ENCODE results near the gene SPRED2. TPM values are rescaled to one million over a fixed set of nuclear protein-coding genes. Genes with fewer than 3 reads are reported as not detected.

SPRED2 gene
- total RNA-seq, 1 experiment from 2014 or later: 20.2 TPM

GRCh38 chr2:65366595-65367125, 65.7 kb downstream of the SPRED2 start:
- DNase-seq (ENCODE audit: low read depth): peak; percentile 98

- DNase-seq (ENCODE audit: low read depth): no peak
These were observed 67.2 kb downstream of the SPRED2 start for GRCh38 chr2:65364986-65365733.

- DNase-seq (ENCODE audit: low read depth): no peak
These were observed 68.3 kb downstream of the SPRED2 start for GRCh38 chr2:65363879-65364666.

GRCh38 chr2:65361623-65362022, 70.8 kb downstream of the SPRED2 start:
- peak; percentile 62 for DNase-seq (ENCODE audit: low read depth)

GRCh38 chr2:65360441-65360840, 72.0 kb downstream of the SPRED2 start:
- DNase-seq (ENCODE audit: low read depth): no peak

- DNase-seq (ENCODE audit: low read depth): peak; percentile 62
These were observed 73.6 kb downstream of the SPRED2 start for GRCh38 chr2:65358678-65359400.

- no peak for DNase-seq (ENCODE audit: low read depth)
These were observed 74.5 kb downstream of the SPRED2 start for GRCh38 chr2:65357959-65358294.

GRCh38 chr2:65357095-65357958, 75.1 kb downstream of the SPRED2 start:
- DNase-seq (ENCODE audit: low read depth): no peak

GRCh38 chr2:65355186-65355831, 77.1 kb downstream of the SPRED2 start:
- DNase-seq (ENCODE audit: low read depth): peak; percentile 25

GRCh38 chr2:65354773-65355172, 77.6 kb downstream of the SPRED2 start:
- no peak for DNase-seq (ENCODE audit: low read depth)

- no peak for DNase-seq (ENCODE audit: low read depth)
These were observed 78.5 kb downstream of the SPRED2 start for GRCh38 chr2:65353927-65354326.

- DNase-seq (ENCODE audit: low read depth): no peak
These were observed 79.4 kb downstream of the SPRED2 start for GRCh38 chr2:65353046-65353445.

GRCh38 chr2:65351948-65352595, 80.3 kb downstream of the SPRED2 start:
- no peak for DNase-seq (ENCODE audit: low read depth)

GRCh38 chr2:65351234-65351947, 81.0 kb downstream of the SPRED2 start:
- peak; percentile 49 for DNase-seq (ENCODE audit: low read depth)

- peak; percentile 6 for DNase-seq (ENCODE audit: low read depth)
These were observed 81.7 kb downstream of the SPRED2 start for GRCh38 chr2:65350651-65351056.

- peak; percentile 81 for DNase-seq (ENCODE audit: low read depth)
These were observed 82.5 kb downstream of the SPRED2 start for GRCh38 chr2:65349863-65350262.

GRCh38 chr2:65347913-65348312, 84.5 kb downstream of the SPRED2 start:
- DNase-seq (ENCODE audit: low read depth): no peak

- no peak for DNase-seq (ENCODE audit: low read depth)
These were observed 86.8 kb downstream of the SPRED2 start for GRCh38 chr2:65345631-65346030.

GRCh38 chr2:65344689-65345088, 87.7 kb downstream of the SPRED2 start:
- DNase-seq (ENCODE audit: low read depth): peak; percentile 78

GRCh38 chr2:65344182-65344581, 88.2 kb downstream of the SPRED2 start:
- no peak for DNase-seq (ENCODE audit: low read depth)
